GM18868 (cell line): Measurements from ENCODE around the gene IL37.

Experiments used
- ATAC-seq: cut with Tn5 transposase; IDR thresholded peaks from one replicate; pipeline ENCODE4 v1.9.1; 2021; ENCODE audit warnings: mild to moderate bottlenecking, moderate library complexity; ENCODE audit not compliant: unreplicated experiment

Gene IL37

GRCh38 chr2:112910865-112911264 is at the start of gene IL37:
Gene IL37 (plus strand): TSS chr2:112911165. CDS start chr2:112913013, 1,848 bp downstream.
- no peak for ATAC-seq

- ATAC-seq, result no peak
Measured at GRCh38 chr2:112864072-112864471, 46.9 kb upstream of the IL37 start.

GRCh38 chr2:112866128-112866835 is 44.7 kb upstream of the IL37 start:
- ATAC-seq, result no peak

- ATAC-seq, result no peak
Measured at GRCh38 chr2:112867701-112868631, 43.0 kb upstream of the IL37 start.

- no peak for ATAC-seq
Measured at GRCh38 chr2:112869258-112869842, 41.6 kb upstream of the IL37 start.

GRCh38 chr2:112870841-112871835 is 39.8 kb upstream of the IL37 start:
- no peak for ATAC-seq

- no peak for ATAC-seq
Measured at GRCh38 chr2:112876257-112876970, 34.6 kb upstream of the IL37 start.

GRCh38 chr2:112876971-112877361 is 34.0 kb upstream of the IL37 start:
- ATAC-seq, result no peak

GRCh38 chr2:112877423-112877822 is 33.5 kb upstream of the IL37 start:
- ATAC-seq, result no peak

GRCh38 chr2:112879491-112880041 is 31.4 kb upstream of the IL37 start:
- ATAC-seq, result no peak

- ATAC-seq, result no peak
Measured at GRCh38 chr2:112880091-112880531, 30.9 kb upstream of the IL37 start.

- ATAC-seq, result no peak
Measured at GRCh38 chr2:112880696-112881095, 30.3 kb upstream of the IL37 start.

GRCh38 chr2:112881217-112881985 is 29.6 kb upstream of the IL37 start:
- ATAC-seq, result peak; percentile 87

- ATAC-seq, result no peak
Measured at GRCh38 chr2:112883669-112884068, 27.3 kb upstream of the IL37 start.

GRCh38 chr2:112884869-112885505 is 26.0 kb upstream of the IL37 start:
- ATAC-seq, result peak; percentile 69

- ATAC-seq, result no peak
Measured at GRCh38 chr2:112885506-112885902, 25.5 kb upstream of the IL37 start.

GRCh38 chr2:112886291-112886690 is 24.7 kb upstream of the IL37 start:
- ATAC-seq, result no peak
